Activated naive CD4-positive, alpha-beta T cell treated with anti-CD3 and anti-CD28 coated beads for 36 hours (primary cell): ENCODE data around the gene SZT2. TPM values are rescaled to one million over a fixed set of nuclear protein-coding genes. Genes with fewer than 3 reads are reported as not detected.

Source experiments
- microRNA-seq: library from miRNA; unstranded; fragments of <30 nt; microRNA quantifications from one replicate; pipeline ENCODE4 v1.2.0, GENCODE V29; 2022; ENCODE audit warnings: borderline microRNAs expressed, borderline replicate concordance
- total RNA-seq, 2 experiments: library from RNA; stranded (reverse); gene quantifications; one replicate each; pipeline ENCODE4 v1.2.3, GENCODE V29; 2021

Gene SZT2
- total RNA-seq, 2 experiments from 2014 or later = 26.6 to 28.2 TPM

Small RNAs within 50 kb of the gene (microRNA-seq; reads per million reads assigned to microRNA genes)
- not detected for gene MIR6734
- gene MIR6735 = 2.7 reads per million

Other genes with a start within 250 kb of the SZT2 start
- gene EBNA1BP2, start 217.6 kb upstream of the SZT2 start, total RNA-seq = 10 to 100 TPM; 88.0 to 88.3 TPM
- gene CFAP57, start 217.6 kb upstream of the SZT2 start, total RNA-seq = under 1 TPM; 0.12 to 0.14 TPM
- gene TMEM125, start 119.9 kb upstream of the SZT2 start, total RNA-seq = under 1 TPM in 1 of 2 experiments, not detected in 1; 0.21 TPM
- gene C1orf210, start 104.3 kb upstream of the SZT2 start, total RNA-seq = not detected
- gene TIE1, start 88.9 kb upstream of the SZT2 start, total RNA-seq = not detected
- gene MPL, start 52.1 kb upstream of the SZT2 start, total RNA-seq = not detected
- gene CDC20, start 30.9 kb upstream of the SZT2 start, total RNA-seq = 100 to 1,000 TPM; 179 to 194 TPM
- gene ELOVL1, start 21.9 kb upstream of the SZT2 start, total RNA-seq = 10 to 100 TPM; 42.8 to 44.2 TPM
- 10 to 100 TPM; 45.8 to 45.9 TPM for gene MED8, start 99 bp upstream of the SZT2 start, total RNA-seq
- gene HYI, start 64.0 kb downstream of the SZT2 start, total RNA-seq = 1 to 10 TPM; 9.1 to 9.2 TPM
- gene PTPRF, start 141.0 kb downstream of the SZT2 start, total RNA-seq = 1 to 10 TPM; 1.0 to 2.3 TPM